Pancreas (tissue), 10 donors: Measurements from ENCODE around the gene SV2C. TPM values are rescaled to one million over a fixed set of nuclear protein-coding genes. Genes with fewer than 3 reads are reported as not detected.

Experiments used
- ATAC-seq, 4 donors: fragments of 200-7000 bp; cut with Tn5 transposase; one replicate each; pipeline versions ENCODE4 v1.8.0 to v1.9.1; 2020; ENCODE audit warnings: mild to moderate bottlenecking in 4 of 4, moderate library complexity in 4 of 4
- DNase-seq, 6 donors: peaks; one replicate each; pipeline ENCODE4 v3.0.0-alpha.2; 2020
- FAIRE-seq: peaks from 2 replicates; lab custom pipeline; 2012; peaks lifted over from hg19 to GRCh38; lab: Jason Lieb, UNC
- H3K27ac ChIP-seq, 4 donors: fragments of 200-600 bp; sonication (generic); 1 replicate in 3 of 4; 2 replicates in 1 of 4; pipeline versions ENCODE4 v1.5.0 to v1.8.0; 2020
- H3K27me3 ChIP-seq, 4 donors: fragments of 200-600 bp; one replicate each; pipeline ENCODE4 v1.8.0; 2021
- H3K36me3 ChIP-seq, 3 donors: fragments of 200-600 bp; sonication (generic) in 1 of 3; one replicate each; pipeline versions ENCODE4 v1.5.0 to v1.8.0; 2020 to 2021
- H3K4me1 ChIP-seq, 3 donors: fragments of 200-600 bp; one replicate each; pipeline ENCODE4 v1.8.0; 2021
- H3K4me3 ChIP-seq, 4 donors: fragments of 200-600 bp; sonication (generic) in 2 of 4; one replicate each; pipeline versions ENCODE4 v1.5.0 to v1.8.0; 2020 to 2021
- H3K9me3 ChIP-seq, 4 donors: fragments of 200-600 bp; one replicate each; pipeline ENCODE4 v1.8.0; 2021
- WGBS, 2 donors: extraction: QIAGEN DNeasy Blood & Tissue Kit; methylation state at CpG; one replicate each; pipeline ENCODE4 v1.1.7; 2013; 5-methylcytosine and 5-hydroxymethylcytosine counted together
- intact Hi-C, 3 donors: fragments of 100-400 bp; cut with DNase I; formaldehyde crosslinking; loops; one replicate each; pipeline versions ENCODE4 v1.11.1 to v1.14.2; 2022
- polyA plus RNA-seq, 2 donors: library from polyadenylated mRNA; stranded (reverse); fragments of 200-250 nt; gene quantifications; one replicate each; pipeline ENCODE4 v1.2.3, GENCODE V29; 2013
- total RNA-seq, 6 donors: library from RNA; stranded (reverse); fragmentation: NEBNext Ultra II Directional in 4 of 6; extraction: Animal tissue kit (Norgen Biotek cat#: 25700) in 4 of 6; gene quantifications; one replicate each; pipeline versions ENCODE4 v1.2.1 to v1.2.4, GENCODE V29; 2021 to 2023
- TF ChIP-seq, protein P1 (sequence below), 4 donors: fragments of 200-600 bp; sonication (generic) in 3 of 4; IDR thresholded peaks; one replicate each; pipeline versions ENCODE4 v1.5.0 to v1.8.0; 2021; ENCODE audit warnings: antibody characterized with exemption in 4 of 4
- donor health status: healthy with polysubstance abuse.
- donor health status: DM: no; HTN: no; CAD: no; lungs with moderate emphysema.
- donor health status: DM: no; HTN: no; CAD: no.
- donor health status: control.
- donor health status: control.
- donor health status: Bipolar disorder and iron deficiency.
- donor health status: DM: yes; HTN: yes; CAD: no.
- donor health status: DM: no; HTN: no; CAD: no.
- donor health status: DM: no; HTN: no; CAD: no.
- donor health status: DM: yes; HTN: yes; CAD: no.

Gene SV2C
- total and polyA plus RNA-seq, 8 donors: 0.05 to 0.18 (median 0.08) TPM; not detected in 1

DNA sequence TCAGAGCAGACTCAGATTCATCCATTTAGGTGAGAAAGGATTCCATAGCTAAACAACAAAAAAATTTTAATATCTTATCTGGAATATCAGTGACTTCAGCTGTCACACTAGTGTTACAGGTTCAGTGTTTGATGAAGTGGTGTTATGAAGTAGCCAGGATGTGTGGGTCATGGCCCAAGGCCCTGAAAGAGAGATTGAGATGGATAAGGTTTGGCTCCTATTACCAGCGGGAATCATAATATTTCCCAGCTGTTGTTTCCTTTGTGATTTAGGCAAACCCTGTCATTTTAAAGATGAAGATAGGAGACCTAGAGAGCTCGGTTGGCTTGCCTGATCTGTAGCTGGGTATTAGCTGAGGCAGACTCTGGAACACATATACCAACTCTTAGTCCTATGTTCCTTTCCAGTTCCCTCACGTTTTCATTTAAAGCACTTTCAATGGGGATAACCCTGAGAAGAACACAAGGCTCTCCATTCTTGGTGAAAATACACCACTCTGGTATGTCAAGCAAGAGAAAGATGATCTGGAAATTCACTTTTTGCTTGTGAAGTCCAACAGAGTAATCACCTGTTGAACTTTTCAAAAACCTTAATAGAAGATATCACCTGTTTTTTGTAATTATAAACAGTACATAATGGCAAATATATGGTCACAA lies 54.8 kb downstream of the SV2C start:
- peaks cover 0 to 4% (median 0%) of the 10 kb centered on the region in 4 donors for H3K27me3 ChIP-seq
- DNase-seq: no peak
- no peak for ATAC-seq
- H3K4me1 ChIP-seq: no peaks in the 10 kb centered on the region
- H3K9me3 ChIP-seq: no peaks in the 10 kb centered on the region
- 60 to 65% methylated on average over 3 of the region's 3 CpGs for WGBS, 2 donors
- no peak overlapping the region for H3K4me3 ChIP-seq
- no peaks in the 10 kb centered on the region for H3K36me3 ChIP-seq
- no peak overlapping the region for H3K27ac ChIP-seq
- TF ChIP-seq, protein P1, sequence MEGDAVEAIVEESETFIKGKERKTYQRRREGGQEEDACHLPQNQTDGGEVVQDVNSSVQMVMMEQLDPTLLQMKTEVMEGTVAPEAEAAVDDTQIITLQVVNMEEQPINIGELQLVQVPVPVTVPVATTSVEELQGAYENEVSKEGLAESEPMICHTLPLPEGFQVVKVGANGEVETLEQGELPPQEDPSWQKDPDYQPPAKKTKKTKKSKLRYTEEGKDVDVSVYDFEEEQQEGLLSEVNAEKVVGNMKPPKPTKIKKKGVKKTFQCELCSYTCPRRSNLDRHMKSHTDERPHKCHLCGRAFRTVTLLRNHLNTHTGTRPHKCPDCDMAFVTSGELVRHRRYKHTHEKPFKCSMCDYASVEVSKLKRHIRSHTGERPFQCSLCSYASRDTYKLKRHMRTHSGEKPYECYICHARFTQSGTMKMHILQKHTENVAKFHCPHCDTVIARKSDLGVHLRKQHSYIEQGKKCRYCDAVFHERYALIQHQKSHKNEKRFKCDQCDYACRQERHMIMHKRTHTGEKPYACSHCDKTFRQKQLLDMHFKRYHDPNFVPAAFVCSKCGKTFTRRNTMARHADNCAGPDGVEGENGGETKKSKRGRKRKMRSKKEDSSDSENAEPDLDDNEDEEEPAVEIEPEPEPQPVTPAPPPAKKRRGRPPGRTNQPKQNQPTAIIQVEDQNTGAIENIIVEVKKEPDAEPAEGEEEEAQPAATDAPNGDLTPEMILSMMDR (IDR thresholded peaks at IDR 0.05): no peak
- intact Hi-C loops: no loop called here
- no peak for FAIRE-seq

DNA sequence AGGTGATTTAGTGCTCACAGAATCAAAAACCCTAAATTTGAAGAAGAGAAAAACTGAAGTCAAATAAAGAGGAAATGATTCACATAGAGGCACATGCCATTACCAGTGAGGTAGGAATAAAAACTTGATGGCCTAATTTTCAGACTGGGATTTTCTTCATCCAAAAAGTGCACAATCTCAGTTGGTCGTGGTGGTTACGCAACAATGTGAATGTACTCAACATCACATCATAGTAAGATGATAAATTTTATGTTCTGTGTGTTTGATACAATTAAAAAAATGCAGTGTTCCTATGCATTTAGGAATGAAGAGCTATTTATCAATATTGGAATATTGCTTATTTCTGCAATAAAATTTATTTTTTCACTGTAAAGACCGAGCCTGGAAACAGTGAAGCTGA lies 60.7 kb downstream of the SV2C start:
- WGBS, 2 donors: 58 to 76% methylated on average over 3 of the region's 3 CpGs
- Histone ChIP-seq H3K9me3 (no peaks in the 10 kb centered on the region), H3K4me3 (no peak overlapping the region), H3K27ac (no peak overlapping the region), H3K27me3 (peaks cover 0 to 4% (median 0%) of the 10 kb centered on the region in 4 donors), H3K4me1 (no peaks in the 10 kb centered on the region), H3K36me3 (no peaks in the 10 kb centered on the region)
- FAIRE-seq: no peak
- DNase-seq: no peak
- ATAC-seq: no peak
- intact Hi-C loops: no loop called here
- TF ChIP-seq, protein P1 (IDR thresholded peaks at IDR 0.05): no peak

DNA sequence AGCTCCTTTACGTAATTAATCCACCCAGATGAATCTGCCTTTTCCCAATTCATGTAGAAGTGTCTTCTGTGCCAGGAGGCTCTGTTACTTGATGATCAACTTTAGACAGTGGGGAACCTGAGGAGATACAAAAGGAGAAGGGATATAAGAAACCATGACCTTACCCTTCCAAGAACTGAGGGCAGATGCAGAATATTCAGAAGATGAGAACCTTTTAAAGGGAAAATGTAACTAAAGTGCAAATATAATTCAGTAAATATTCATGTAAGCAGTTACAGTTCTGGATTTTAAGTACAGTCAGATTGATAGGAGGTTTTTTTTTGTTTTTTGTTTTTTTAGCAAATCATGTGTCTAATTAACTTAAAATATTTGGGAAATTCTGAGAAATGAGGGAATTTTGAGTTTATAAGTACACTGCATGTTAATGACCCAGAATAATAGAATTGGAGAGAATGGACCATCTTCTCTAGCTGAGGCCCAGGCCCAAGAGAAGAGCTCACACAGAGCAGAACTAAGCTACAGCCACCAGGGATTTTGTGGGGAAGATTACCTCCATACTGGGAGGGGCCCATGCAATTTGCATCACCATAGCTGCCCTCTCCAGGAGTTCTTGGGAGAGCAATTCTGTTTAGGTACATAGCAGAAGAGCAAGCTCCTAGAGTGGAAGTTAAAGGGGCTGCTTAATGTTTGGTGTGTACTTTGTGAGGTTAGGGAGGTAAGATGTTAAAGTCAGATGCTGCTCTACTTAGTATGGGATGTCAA lies 61.5 kb downstream of the SV2C start:
- 85 to 100% methylated on average over 1 of the region's 1 CpG for WGBS, 2 donors
- H3K4me1 ChIP-seq: no peaks in the 10 kb centered on the region
- no peaks in the 10 kb centered on the region for H3K9me3 ChIP-seq
- TF ChIP-seq, protein P1 (IDR thresholded peaks at IDR 0.05): no peak
- no peak overlapping the region for H3K4me3 ChIP-seq
- H3K27ac ChIP-seq: no peak overlapping the region
- DNase-seq: no peak
- FAIRE-seq: no peak
- ATAC-seq: no peak
- no peaks in the 10 kb centered on the region for H3K36me3 ChIP-seq
- intact Hi-C loops: no loop called here
- H3K27me3 ChIP-seq: peaks cover 0 to 4% (median 0%) of the 10 kb centered on the region in 4 donors

DNA sequence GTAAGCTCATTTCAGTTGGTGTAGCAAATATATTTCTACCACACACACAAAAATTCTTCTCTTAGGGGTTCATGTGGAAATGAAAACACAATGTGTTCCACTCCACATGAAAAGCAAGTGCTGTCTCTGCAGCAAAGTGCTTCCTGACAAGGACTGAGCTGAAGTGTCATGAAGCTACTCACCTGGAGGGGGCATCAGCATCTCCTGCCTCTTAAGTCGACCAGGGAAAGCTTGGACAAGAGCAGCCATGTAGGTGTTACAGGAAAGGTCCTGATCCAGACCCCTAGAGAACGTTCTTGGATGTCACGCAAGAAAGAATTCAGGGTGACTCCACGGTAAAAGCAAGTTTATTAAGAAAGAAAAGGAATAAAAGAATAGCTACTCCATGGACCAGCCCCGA lies 62.8 kb downstream of the SV2C start:
- Histone ChIP-seq H3K4me3 (no peak overlapping the region), H3K27ac (no peak overlapping the region), H3K9me3 (no peaks in the 10 kb centered on the region), H3K4me1 (no peaks in the 10 kb centered on the region), H3K27me3 (peaks cover 0 to 4% (median 0%) of the 10 kb centered on the region in 4 donors), H3K36me3 (no peaks in the 10 kb centered on the region)
- TF ChIP-seq, protein P1 (IDR thresholded peaks at IDR 0.05): no peak
- DNase-seq: no peak
- no peak for FAIRE-seq
- ATAC-seq: no peak
- intact Hi-C loops: no loop called here
- WGBS, 2 donors: 76 to 77% methylated on average over 5 of the region's 5 CpGs

DNA sequence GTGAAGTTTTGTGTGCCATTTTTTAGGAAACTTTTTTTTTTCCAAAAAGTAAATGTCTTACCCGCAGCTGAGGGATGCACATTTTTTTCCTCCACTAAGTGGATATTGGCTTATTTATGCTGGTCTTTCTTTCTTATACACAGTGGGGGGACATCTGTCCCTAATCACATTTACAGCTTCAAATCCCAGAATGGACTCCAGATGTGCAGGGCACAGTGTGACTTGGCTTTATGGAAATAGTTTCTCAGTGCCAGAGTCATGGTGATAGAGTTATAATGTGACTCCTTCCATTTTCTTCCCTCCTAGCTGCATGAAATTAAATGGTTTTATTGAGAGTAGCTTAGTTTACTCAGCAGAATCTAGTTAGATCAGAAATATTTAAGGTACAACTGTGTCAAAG lies 66.5 kb downstream of the SV2C start:
- Histone ChIP-seq H3K27ac (no peak overlapping the region), H3K36me3 (no peaks in the 10 kb centered on the region), H3K4me3 (no peak overlapping the region), H3K4me1 (no peaks in the 10 kb centered on the region), H3K27me3 (no peaks in the 10 kb centered on the region), H3K9me3 (no peaks in the 10 kb centered on the region)
- DNase-seq: no peak
- no peak for ATAC-seq
- WGBS, 2 donors: 0 to 45% methylated on average over 1 of the region's 1 CpG
- FAIRE-seq: no peak
- TF ChIP-seq, protein P1 (IDR thresholded peaks at IDR 0.05): no peak
- intact Hi-C loops: no loop called here
